ENCODE data around the gene FAM78B.

FAM78B gene

GRCh38 chr1:166176416-166176815, 9.6 kb upstream of the FAM78B start:
- no peak overlapping the region for H2AFZ ChIP-seq (ENCODE audit: low read depth)
- no peak overlapping the region for H3K27ac ChIP-seq
- no peaks in the 10 kb centered on the region for H3K4me1 ChIP-seq (ENCODE audit: low read depth, poor library complexity, severe bottlenecking)
- no peak overlapping the region for H3K9ac ChIP-seq
- H3K4me3 ChIP-seq (IDR thresholded peaks at IDR 0.05; ENCODE audit: insufficient read depth, low read depth, low read length) = no peak overlapping the region
- no peak overlapping the region for H3K4me2 ChIP-seq
- H3K27me3 ChIP-seq (ENCODE audit: insufficient read depth, low read depth) = no peaks in the 10 kb centered on the region
- no peak for TF ChIP-seq CTCF (conservative IDR thresholded peaks at IDR 0.05; ENCODE audit: low read depth, low read length)
- H4K20me1 ChIP-seq (ENCODE audit: insufficient read depth) = no peaks in the 10 kb centered on the region
- H3K79me2 ChIP-seq (ENCODE audit: insufficient read depth, low read depth) = no peaks in the 10 kb centered on the region
- H3K36me3 ChIP-seq (ENCODE audit: insufficient read depth) = no peaks in the 10 kb centered on the region

GRCh38 chr1:166175032-166175431, 8.2 kb upstream of the FAM78B start:
- Histone ChIP-seq H3K79me2 (ENCODE audit: insufficient read depth, low read depth) (no peaks in the 10 kb centered on the region), H2AFZ (ENCODE audit: low read depth) (no peak overlapping the region), H3K4me2 (no peak overlapping the region), H3K36me3 (ENCODE audit: insufficient read depth) (no peaks in the 10 kb centered on the region), H3K4me1 (ENCODE audit: low read depth, poor library complexity, severe bottlenecking) (no peaks in the 10 kb centered on the region), H3K27ac (no peak overlapping the region), H3K4me3 (IDR thresholded peaks at IDR 0.05; ENCODE audit: insufficient read depth, low read depth, low read length) (no peak overlapping the region), H4K20me1 (ENCODE audit: insufficient read depth) (no peaks in the 10 kb centered on the region), H3K27me3 (ENCODE audit: insufficient read depth, low read depth) (no peaks in the 10 kb centered on the region), H3K9ac (no peak overlapping the region)
- no peak for TF ChIP-seq CTCF (conservative IDR thresholded peaks at IDR 0.05; ENCODE audit: low read depth, low read length)

- no peaks in the 10 kb centered on the region for H4K20me1 ChIP-seq (ENCODE audit: insufficient read depth)
- TF ChIP-seq CTCF (conservative IDR thresholded peaks at IDR 0.05; ENCODE audit: low read depth, low read length) = no peak
- no peaks in the 10 kb centered on the region for H3K36me3 ChIP-seq (ENCODE audit: insufficient read depth)
- no peaks in the 10 kb centered on the region for H3K27me3 ChIP-seq (ENCODE audit: insufficient read depth, low read depth)
- no peaks in the 10 kb centered on the region for H3K4me1 ChIP-seq (ENCODE audit: low read depth, poor library complexity, severe bottlenecking)
- no peak overlapping the region for H3K27ac ChIP-seq
- H3K79me2 ChIP-seq (ENCODE audit: insufficient read depth, low read depth) = no peaks in the 10 kb centered on the region
- H3K4me3 ChIP-seq (IDR thresholded peaks at IDR 0.05; ENCODE audit: insufficient read depth, low read depth, low read length) = no peak overlapping the region
- H3K4me2 ChIP-seq = no peak overlapping the region
- H3K9ac ChIP-seq = no peak overlapping the region
- H2AFZ ChIP-seq (ENCODE audit: low read depth) = no peak overlapping the region
Measured at GRCh38 chr1:166174108-166174507, 7.3 kb upstream of the FAM78B start.

- Histone ChIP-seq H3K79me2 (ENCODE audit: insufficient read depth, low read depth) (no peaks in the 10 kb centered on the region), H3K27ac (no peak overlapping the region), H2AFZ (ENCODE audit: low read depth) (no peak overlapping the region), H3K4me3 (IDR thresholded peaks at IDR 0.05; ENCODE audit: insufficient read depth, low read depth, low read length) (no peak overlapping the region), H3K9ac (no peak overlapping the region), H3K4me2 (no peak overlapping the region), H3K36me3 (ENCODE audit: insufficient read depth) (no peaks in the 10 kb centered on the region), H4K20me1 (ENCODE audit: insufficient read depth) (no peaks in the 10 kb centered on the region), H3K27me3 (ENCODE audit: insufficient read depth, low read depth) (no peaks in the 10 kb centered on the region), H3K4me1 (ENCODE audit: low read depth, poor library complexity, severe bottlenecking) (peaks cover 9% of the 10 kb centered on the region)
- TF ChIP-seq CTCF (conservative IDR thresholded peaks at IDR 0.05; ENCODE audit: low read depth, low read length) = no peak
Measured at GRCh38 chr1:166172106-166172505, 5.3 kb upstream of the FAM78B start.
